Measurements from ENCODE around the gene NAT16. TPM values are rescaled to one million over a fixed set of nuclear protein-coding genes. Genes with fewer than 3 reads are reported as not detected.

The NAT16 gene
- total and polyA plus RNA-seq, 9 of the 15 experiments (the other 6 are each of a cell fraction or from before 2014, with no cell fraction given): 0.04 TPM; not detected in 8

GRCh38 chr7:101165075-101165957, 14.8 kb downstream of the NAT16 start, which contains the start of gene VGF (continued):
- TF ChIP-seq AFF4 (CRISPR knock-in tag; IDR thresholded peaks at IDR 0.05) (peak; percentile 97; the same call in 1 of the 2 replicates), ZBTB9 (CRISPR knock-in tag; IDR thresholded peaks at IDR 0.05) (0 out of 2 replicates have a peak, but pooled peaks have one; percentile 59), MEF2A (IDR thresholded peaks at IDR 0.05; ENCODE audit: control insufficient read depth, low read depth, low read length) (no peak), ASH1L (IDR thresholded peaks at IDR 0.05; ENCODE audit: borderline replicate concordance, low read depth, partially characterized antibody) (no peak), PATZ1 (CRISPR knock-in tag; IDR thresholded peaks at IDR 0.05; ENCODE audit: borderline replicate concordance) (no peak), RAD21 (CRISPR knock-in tag; conservative IDR thresholded peaks at IDR 0.05 in 1 of 2, IDR thresholded peaks at IDR 0.05 in 1 of 2) (no peak), RBM25 (IDR thresholded peaks at IDR 0.05; ENCODE audit: low read depth, low read length, severe bottlenecking) (no peak), HINFP (tag; conservative IDR thresholded peaks at IDR 0.05; ENCODE audit: low read depth) (no peak), ZKSCAN3 (CRISPR knock-in tag; IDR thresholded peaks at IDR 0.05) (no peak)
- TF ChIP-seq, protein P1, sequence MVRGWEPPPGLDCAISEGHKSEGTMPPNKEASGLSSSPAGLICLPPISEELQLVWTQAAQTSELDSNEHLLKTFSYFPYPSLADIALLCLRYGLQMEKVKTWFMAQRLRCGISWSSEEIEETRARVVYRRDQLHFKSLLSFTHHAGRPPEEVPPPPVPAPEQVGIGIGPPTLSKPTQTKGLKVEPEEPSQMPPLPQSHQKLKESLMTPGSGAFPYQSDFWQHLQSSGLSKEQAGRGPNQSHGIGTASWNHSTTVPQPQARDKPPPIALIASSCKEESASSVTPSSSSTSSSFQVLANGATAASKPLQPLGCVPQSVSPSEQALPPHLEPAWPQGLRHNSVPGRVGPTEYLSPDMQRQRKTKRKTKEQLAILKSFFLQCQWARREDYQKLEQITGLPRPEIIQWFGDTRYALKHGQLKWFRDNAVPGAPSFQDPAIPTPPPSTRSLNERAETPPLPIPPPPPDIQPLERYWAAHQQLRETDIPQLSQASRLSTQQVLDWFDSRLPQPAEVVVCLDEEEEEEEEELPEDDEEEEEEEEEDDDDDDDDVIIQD (CRISPR knock-in tag; IDR thresholded peaks at IDR 0.05): no peak
- TF ChIP-seq, protein P2, sequence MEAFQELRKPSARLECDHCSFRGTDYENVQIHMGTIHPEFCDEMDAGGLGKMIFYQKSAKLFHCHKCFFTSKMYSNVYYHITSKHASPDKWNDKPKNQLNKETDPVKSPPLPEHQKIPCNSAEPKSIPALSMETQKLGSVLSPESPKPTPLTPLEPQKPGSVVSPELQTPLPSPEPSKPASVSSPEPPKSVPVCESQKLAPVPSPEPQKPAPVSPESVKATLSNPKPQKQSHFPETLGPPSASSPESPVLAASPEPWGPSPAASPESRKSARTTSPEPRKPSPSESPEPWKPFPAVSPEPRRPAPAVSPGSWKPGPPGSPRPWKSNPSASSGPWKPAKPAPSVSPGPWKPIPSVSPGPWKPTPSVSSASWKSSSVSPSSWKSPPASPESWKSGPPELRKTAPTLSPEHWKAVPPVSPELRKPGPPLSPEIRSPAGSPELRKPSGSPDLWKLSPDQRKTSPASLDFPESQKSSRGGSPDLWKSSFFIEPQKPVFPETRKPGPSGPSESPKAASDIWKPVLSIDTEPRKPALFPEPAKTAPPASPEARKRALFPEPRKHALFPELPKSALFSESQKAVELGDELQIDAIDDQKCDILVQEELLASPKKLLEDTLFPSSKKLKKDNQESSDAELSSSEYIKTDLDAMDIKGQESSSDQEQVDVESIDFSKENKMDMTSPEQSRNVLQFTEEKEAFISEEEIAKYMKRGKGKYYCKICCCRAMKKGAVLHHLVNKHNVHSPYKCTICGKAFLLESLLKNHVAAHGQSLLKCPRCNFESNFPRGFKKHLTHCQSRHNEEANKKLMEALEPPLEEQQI (IDR thresholded peaks at IDR 0.05): no peak
